Amygdala (tissue), 56 donors: ENCODE data around the gene PDZD2.
"Not testable (repeated sequence)": the region's sequence is repeated elsewhere in the genome, so short reads cannot be mapped to it uniquely, and the experiment has no call there.

Experiments
- DNase-seq, 56 donors: peaks; one replicate each; lab custom pipeline; 2025; lab: John Stamatoyannopoulos, UW

Gene PDZD2

GRCh38 chr5:31987985-31988710, 349.2 kb downstream of the PDZD2 start:
- DNase-seq: no peak

GRCh38 chr5:31990081-31990650, 351.2 kb downstream of the PDZD2 start:
- no peak for DNase-seq

GRCh38 chr5:31990701-31991110, 351.8 kb downstream of the PDZD2 start:
- no peak for DNase-seq

- DNase-seq: no peak
Measured at GRCh38 chr5:31992377-31992776, 353.4 kb downstream of the PDZD2 start.

- DNase-seq: no peak
Measured at GRCh38 chr5:31993165-31993961, 354.4 kb downstream of the PDZD2 start.

GRCh38 chr5:31995006-31995405, 356.1 kb downstream of the PDZD2 start:
- no peak for DNase-seq

- no peak for DNase-seq
Measured at GRCh38 chr5:31995714-31996113, 356.8 kb downstream of the PDZD2 start.

- no peak for DNase-seq
Measured at GRCh38 chr5:31996909-31997308, 358.0 kb downstream of the PDZD2 start.

- no peak for DNase-seq
Measured at GRCh38 chr5:31999470-31999869, 360.5 kb downstream of the PDZD2 start.

GRCh38 chr5:32000731-32001130, 361.8 kb downstream of the PDZD2 start:
- DNase-seq: no peak

GRCh38 chr5:32001284-32001683, 362.4 kb downstream of the PDZD2 start:
- DNase-seq: no peak

GRCh38 chr5:32001707-32002106, 362.8 kb downstream of the PDZD2 start:
- DNase-seq: no peak

GRCh38 chr5:32002755-32003154, 363.8 kb downstream of the PDZD2 start:
- DNase-seq: no peak

GRCh38 chr5:32003981-32004380, 365.1 kb downstream of the PDZD2 start:
- no peak for DNase-seq

GRCh38 chr5:32004404-32004803, 365.5 kb downstream of the PDZD2 start:
- no peak for DNase-seq

GRCh38 chr5:32008746-32009145, 369.8 kb downstream of the PDZD2 start:
- DNase-seq: no peak

- DNase-seq: peak in 1 of 56 donors; percentile 9
Measured at GRCh38 chr5:32013658-32014057, 374.7 kb downstream of the PDZD2 start.

GRCh38 chr5:32014096-32014745, 375.3 kb downstream of the PDZD2 start:
- no peak for DNase-seq

- not testable (repeated sequence) for DNase-seq
Measured at GRCh38 chr5:32015262-32015661, 376.3 kb downstream of the PDZD2 start.

- peak in 10 of 56 donors; percentile 9 to 46 (median 26) for DNase-seq
Measured at GRCh38 chr5:32017692-32018367, 378.9 kb downstream of the PDZD2 start.
